Natural killer cell (primary cell): ENCODE results near the gene IGFLR1. TPM values are rescaled to one million over a fixed set of nuclear protein-coding genes. Genes with fewer than 3 reads are reported as not detected.

ENCODE experiments used
- ATAC-seq, 3 donors: fragments of 150-1000 bp in 2 of 3; fragments of 200-7000 bp in 1 of 3; cut with Tn5 transposase; 1 replicate in 1 of 3; 2 replicates in 2 of 3; pipeline ENCODE4 v1.10.0; 2021; ENCODE audit warnings: mild to moderate bottlenecking in 2 of 3, moderate library complexity in 2 of 3
- DNase-seq, 2 donors: peaks; one replicate each; pipeline versions ENCODE4 v3.0.0 to v3.0.0-alpha.2; 2013 to 2021; ENCODE audit warnings: mixed read lengths in 1 of 2
- H3K27ac ChIP-seq: one replicate; pipeline ENCODE4 v1.5.1; 2013; ENCODE audit warnings: mild to moderate bottlenecking, low read length
- H3K27me3 ChIP-seq: one replicate; pipeline ENCODE4 v1.6.1; 2013; ENCODE audit warnings: low read length; ENCODE audit not compliant: control insufficient read depth, insufficient read depth
- H3K36me3 ChIP-seq: one replicate; pipeline ENCODE4 v1.6.1; 2013; ENCODE audit warnings: low read length; ENCODE audit not compliant: control insufficient read depth, insufficient read depth
- H3K4me1 ChIP-seq: one replicate; pipeline ENCODE4 v1.6.1; 2013; ENCODE audit warnings: low read length; ENCODE audit not compliant: control insufficient read depth, insufficient read depth
- H3K4me3 ChIP-seq: one replicate; pipeline ENCODE4 v1.5.1; 2013; ENCODE audit warnings: low read length
- H3K9me3 ChIP-seq: one replicate; pipeline ENCODE4 v1.6.1; 2013; ENCODE audit warnings: low read length; ENCODE audit not compliant: control insufficient read depth, insufficient read depth
- H3K27ac Mint-ChIP-seq, 2 donors: one replicate each; pipeline ENCODE4 v1.8.0; 2022; ENCODE audit warnings: mild to moderate bottlenecking in 2 of 2, mixed read lengths in 2 of 2, moderate library complexity in 1 of 2
- H3K27me3 Mint-ChIP-seq, 2 donors: one replicate each; pipeline ENCODE4 v1.8.0; 2022; ENCODE audit warnings: low read depth in 2 of 2, mixed read lengths in 2 of 2
- H3K36me3 Mint-ChIP-seq: one replicate; pipeline ENCODE4 v1.8.0; 2022; ENCODE audit warnings: mixed read lengths
- H3K4me1 Mint-ChIP-seq, 2 donors: one replicate each; pipeline ENCODE4 v1.8.0; 2022; ENCODE audit warnings: mixed read lengths in 2 of 2
- H3K4me3 Mint-ChIP-seq: one replicate; pipeline ENCODE4 v1.8.0; 2022; ENCODE audit warnings: mild to moderate bottlenecking, moderate library complexity, mixed read lengths
- H3K9me3 Mint-ChIP-seq, 2 donors: one replicate each; pipeline ENCODE4 v1.8.0; 2022; ENCODE audit warnings: mixed read lengths in 2 of 2
- CTCF ChIP-seq: fragments of 200-600 bp; IDR thresholded peaks from one replicate; pipeline ENCODE4 v1.8.0; 2022; ENCODE audit warnings: antibody characterized with exemption
- WGBS: methylation state at CpG from one replicate; pipeline ENCODE4 v1.1.7; 2013; ENCODE audit warnings: missing lambda C conversion rate; ENCODE audit not compliant: insufficient coverage; 5-methylcytosine and 5-hydroxymethylcytosine counted together
- intact Hi-C: fragments of 100-400 bp; cut with micrococcal nuclease; formaldehyde crosslinking; loops from one replicate; pipeline ENCODE4 v1.14.2; 2022
- total RNA-seq, 4 donors: library from RNA; stranded (reverse); fragments of 120-200 nt in 1 of 4; gene quantifications; one replicate each; pipeline versions ENCODE4 v1.2.3 to v1.2.4, GENCODE V29; 2013 to 2022

Gene IGFLR1
- total RNA-seq, 3 donors from 2014 or later (not counting 1 experiment from before 2014, with no cell fraction given): 57.7 to 75.6 (median 69.6) TPM

GRCh38 chr19:35787227-35787799 is 45.1 kb upstream of the IGFLR1 start:
- 95% methylated on average over 15 of the region's 15 CpGs for WGBS
- no peaks in the 10 kb centered on the region for H3K36me3 Mint-ChIP-seq
- Histone ChIP-seq H3K36me3 (peaks cover 4% of the 10 kb centered on the region), H3K4me3 (no peak overlapping the region), H3K9me3 (no peaks in the 10 kb centered on the region), H3K4me1 (no peaks in the 10 kb centered on the region), H3K27me3 (no peaks in the 10 kb centered on the region), H3K27ac (no peak overlapping the region)
- H3K9me3 Mint-ChIP-seq: no peaks in the 10 kb centered on the region
- no peak overlapping the region for H3K27ac Mint-ChIP-seq
- DNase-seq (no peak), ATAC-seq (no peak)
- peaks cover 7 to 10% of the 10 kb centered on the region in 2 donors for H3K4me1 Mint-ChIP-seq
- intact Hi-C loops: no loop called here
- H3K27me3 Mint-ChIP-seq: no peaks in the 10 kb centered on the region
- no peak overlapping the region for H3K4me3 Mint-ChIP-seq
- TF ChIP-seq CTCF: no peak

DNA sequence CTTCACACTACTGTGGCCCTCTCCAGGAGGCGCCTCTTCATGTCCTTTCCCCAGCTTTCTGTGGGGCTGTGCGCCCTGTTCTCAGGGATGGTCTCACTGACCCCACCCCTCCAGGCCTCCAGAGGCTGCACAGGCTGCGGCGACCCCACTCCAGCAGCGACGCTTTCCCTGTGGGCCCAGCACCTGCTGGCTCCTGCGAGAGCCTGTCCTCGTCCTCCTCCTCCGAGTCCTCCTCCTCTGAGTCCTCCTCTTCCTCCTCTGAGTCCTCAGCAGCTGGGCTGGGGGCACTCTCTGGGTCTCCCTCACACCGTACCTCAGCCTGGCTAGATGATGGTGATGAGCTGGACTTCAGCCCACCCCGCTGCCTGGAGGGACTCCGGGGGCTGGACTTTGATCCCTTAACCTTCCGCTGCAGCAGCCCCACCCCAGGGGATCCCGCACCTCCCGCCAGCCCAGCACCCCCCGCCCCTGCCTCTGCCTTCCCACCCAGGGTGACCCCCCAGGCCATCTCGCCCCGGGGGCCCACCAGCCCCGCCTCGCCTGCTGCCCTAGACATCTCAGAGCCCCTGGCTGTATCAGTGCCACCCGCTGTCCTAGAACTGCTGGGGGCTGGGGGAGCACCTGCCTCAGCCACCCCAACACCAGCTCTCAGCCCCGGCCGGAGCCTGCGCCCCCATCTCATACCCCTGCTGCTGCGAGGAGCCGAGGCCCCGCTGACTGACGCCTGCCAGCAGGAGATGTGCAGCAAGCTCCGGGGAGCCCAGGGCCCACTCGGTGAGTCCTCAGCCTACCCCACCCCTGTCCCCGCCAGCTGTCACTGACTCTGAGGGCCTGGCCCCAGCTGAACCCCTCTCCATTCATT is 44.3 kb upstream of the IGFLR1 start:
- no peaks in the 10 kb centered on the region for H3K4me1 ChIP-seq
- no peaks in the 10 kb centered on the region for H3K27me3 ChIP-seq
- ATAC-seq (no peak), DNase-seq (no peak)
- no peak for TF ChIP-seq CTCF
- Mint-ChIP-seq H3K4me1 (peaks cover 7 to 10% of the 10 kb centered on the region in 2 donors), H3K4me3 (no peak overlapping the region), H3K27ac (no peak overlapping the region), H3K36me3 (no peaks in the 10 kb centered on the region), H3K9me3 (no peaks in the 10 kb centered on the region), H3K27me3 (no peaks in the 10 kb centered on the region)
- H3K27ac ChIP-seq: no peak overlapping the region
- 97% methylated on average over 31 of the region's 31 CpGs for WGBS
- intact Hi-C loops: no loop called here
- no peak overlapping the region for H3K4me3 ChIP-seq
- peaks cover 4% of the 10 kb centered on the region for H3K36me3 ChIP-seq
- H3K9me3 ChIP-seq: no peaks in the 10 kb centered on the region

- no peaks in the 10 kb centered on the region for H3K27me3 Mint-ChIP-seq
- TF ChIP-seq CTCF: no peak
- no peak overlapping the region for H3K4me3 Mint-ChIP-seq
- H3K9me3 ChIP-seq: no peaks in the 10 kb centered on the region
- H3K4me1 ChIP-seq: no peaks in the 10 kb centered on the region
- over 99% methylated on average over 10 of the region's 10 CpGs for WGBS
- H3K4me1 Mint-ChIP-seq: peaks cover 7 to 10% of the 10 kb centered on the region in 2 donors
- no peak overlapping the region for H3K27ac ChIP-seq
- no peaks in the 10 kb centered on the region for H3K27me3 ChIP-seq
- intact Hi-C loops: no loop called here
- H3K36me3 Mint-ChIP-seq: no peaks in the 10 kb centered on the region
- H3K4me3 ChIP-seq: no peak overlapping the region
- ATAC-seq (no peak), DNase-seq (no peak)
- H3K9me3 Mint-ChIP-seq: no peaks in the 10 kb centered on the region
- H3K27ac Mint-ChIP-seq: no peak overlapping the region
- peaks cover 5% of the 10 kb centered on the region for H3K36me3 ChIP-seq
Measured at GRCh38 chr19:35785339-35785627, 43.0 kb upstream of the IGFLR1 start.
